Smooth muscle cell (in vitro differentiated cells): ENCODE data around the gene MDH1. TPM values are rescaled to one million over a fixed set of nuclear protein-coding genes. Genes with fewer than 3 reads are reported as not detected.
"Not testable (repeated sequence)": the region's sequence is repeated elsewhere in the genome, so short reads cannot be mapped to it uniquely, and the experiment has no call there.

Experiments used
- DNase-seq: peaks from one replicate; lab custom pipeline; 2025; ENCODE audit not compliant: unreplicated experiment; lab: John Stamatoyannopoulos, UW
- H2AFZ ChIP-seq: fragments of 200-600 bp; sonication (generic); 2 replicates; pipeline ENCODE4 v1.6.0; 2016; ENCODE audit warnings: antibody characterized with exemption, low read depth, mild to moderate bottlenecking
- H3F3A ChIP-seq: fragments of 200-600 bp; sonication (generic); 2 replicates; pipeline ENCODE4 v1.6.0; 2017; ENCODE audit warnings: antibody characterized with exemption, low read depth
- H3K27ac ChIP-seq: fragments of 200-600 bp; sonication (generic); 2 replicates; pipeline ENCODE4 v1.5.1; 2016; ENCODE audit warnings: low read depth, mild to moderate bottlenecking
- H3K27me3 ChIP-seq: fragments of 200-600 bp; sonication (generic); 2 replicates; pipeline ENCODE4 v1.6.1; 2016; ENCODE audit warnings: low read depth, mild to moderate bottlenecking
- H3K36me3 ChIP-seq: fragments of 200-600 bp; sonication (generic); 2 replicates; pipeline ENCODE4 v1.5.1; 2016; ENCODE audit warnings: low read depth
- H3K4me1 ChIP-seq: fragments of 200-600 bp; sonication (generic); 2 replicates; pipeline ENCODE4 v1.5.1; 2016; ENCODE audit warnings: low read depth
- H3K4me2 ChIP-seq: fragments of 200-600 bp; sonication (generic); 2 replicates; pipeline ENCODE4 v1.6.0; 2016; ENCODE audit warnings: mild to moderate bottlenecking
- H3K4me3 ChIP-seq: fragments of 200-600 bp; sonication (generic); 2 replicates; pipeline ENCODE4 v1.5.1; 2016; ENCODE audit warnings: mild to moderate bottlenecking
- H3K79me2 ChIP-seq: fragments of 200-600 bp; sonication (generic); 2 replicates; pipeline ENCODE4 v1.6.0; 2016; ENCODE audit warnings: low read depth, mild to moderate bottlenecking
- H3K9ac ChIP-seq: fragments of 200-600 bp; sonication (generic); 2 replicates; pipeline ENCODE4 v1.6.0; 2016; ENCODE audit warnings: low read depth
- H3K9me3 ChIP-seq: fragments of 200-600 bp; sonication (generic); replicated peaks from 2 replicates; pipeline ENCODE4 v1.5.1; 2016; ENCODE audit warnings: low read depth
- H4K20me1 ChIP-seq: fragments of 200-600 bp; sonication (generic); 2 replicates; pipeline ENCODE4 v1.6.0; 2016; ENCODE audit warnings: low read depth
- WGBS: methylation state at CpG from one replicate; pipeline ENCODE4 v1.1.7; 2016; ENCODE audit warnings: low lambda C conversion rate; 5-methylcytosine and 5-hydroxymethylcytosine counted together
- polyA plus RNA-seq: library from polyadenylated mRNA; unstranded; fragments of >200 nt; fragmentation: Nextera tagmentation; extraction: Ambion mirVana; gene quantifications from 2 replicates; pipeline ENCODE4 v1.2.1, GENCODE V29; 2016
- total RNA-seq: library from RNA; depleted of rRNA; stranded (reverse); fragments of >200 nt; gene quantifications from 2 replicates; pipeline ENCODE4 v1.2.3, GENCODE V29; 2014
- TF ChIP-seq, protein P1 (sequence below): fragments of 200-600 bp; sonication (generic); IDR thresholded peaks from 2 replicates; pipeline ENCODE4 v1.5.1; 2017; ENCODE audit warnings: borderline replicate concordance, mild to moderate bottlenecking, antibody characterized with exemption; ENCODE audit not compliant: insufficient read depth, poor library complexity, severe bottlenecking

The MDH1 gene
- total and polyA plus RNA-seq, 2 experiments from 2014 or later, result 275 to 290 TPM

GRCh38 chr2:63562751-63563150 lies 26.0 kb upstream of the MDH1 start:
- Histone ChIP-seq H3K4me3 (no peak overlapping the region), H3K27me3 (no peaks in the 10 kb centered on the region), H3K4me2 (no peak overlapping the region), H4K20me1 (no peaks in the 10 kb centered on the region), H3K9me3 (peaks cover 11% of the 10 kb centered on the region), H3K79me2 (peaks cover 11% of the 10 kb centered on the region), H3K36me3 (peaks cover 4% of the 10 kb centered on the region), H3F3A (no peaks in the 10 kb centered on the region), H2AFZ (no peak overlapping the region), H3K27ac (no peak overlapping the region), H3K9ac (no peak overlapping the region), H3K4me1 (no peaks in the 10 kb centered on the region)
- no peak for DNase-seq
- TF ChIP-seq, protein P1, sequence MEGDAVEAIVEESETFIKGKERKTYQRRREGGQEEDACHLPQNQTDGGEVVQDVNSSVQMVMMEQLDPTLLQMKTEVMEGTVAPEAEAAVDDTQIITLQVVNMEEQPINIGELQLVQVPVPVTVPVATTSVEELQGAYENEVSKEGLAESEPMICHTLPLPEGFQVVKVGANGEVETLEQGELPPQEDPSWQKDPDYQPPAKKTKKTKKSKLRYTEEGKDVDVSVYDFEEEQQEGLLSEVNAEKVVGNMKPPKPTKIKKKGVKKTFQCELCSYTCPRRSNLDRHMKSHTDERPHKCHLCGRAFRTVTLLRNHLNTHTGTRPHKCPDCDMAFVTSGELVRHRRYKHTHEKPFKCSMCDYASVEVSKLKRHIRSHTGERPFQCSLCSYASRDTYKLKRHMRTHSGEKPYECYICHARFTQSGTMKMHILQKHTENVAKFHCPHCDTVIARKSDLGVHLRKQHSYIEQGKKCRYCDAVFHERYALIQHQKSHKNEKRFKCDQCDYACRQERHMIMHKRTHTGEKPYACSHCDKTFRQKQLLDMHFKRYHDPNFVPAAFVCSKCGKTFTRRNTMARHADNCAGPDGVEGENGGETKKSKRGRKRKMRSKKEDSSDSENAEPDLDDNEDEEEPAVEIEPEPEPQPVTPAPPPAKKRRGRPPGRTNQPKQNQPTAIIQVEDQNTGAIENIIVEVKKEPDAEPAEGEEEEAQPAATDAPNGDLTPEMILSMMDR, result no peak

- Histone ChIP-seq H3K9ac (no peak overlapping the region), H3K9me3 (no peaks in the 10 kb centered on the region), H4K20me1 (no peaks in the 10 kb centered on the region), H3K4me3 (no peak overlapping the region), H3K79me2 (peaks cover 8% of the 10 kb centered on the region), H3K36me3 (no peaks in the 10 kb centered on the region), H3K4me2 (no peak overlapping the region), H2AFZ (no peak overlapping the region), H3K27me3 (no peaks in the 10 kb centered on the region), H3K27ac (no peak overlapping the region), H3K4me1 (no peaks in the 10 kb centered on the region), H3F3A (no peaks in the 10 kb centered on the region)
- no peak for DNase-seq
- TF ChIP-seq, protein P1, result no peak
These were observed 19.0 kb upstream of the MDH1 start for GRCh38 chr2:63569740-63570139.

- DNase-seq, result no peak
These were observed 17.5 kb upstream of the MDH1 start for GRCh38 chr2:63571291-63571690.

GRCh38 chr2:63572001-63572400 lies 16.8 kb upstream of the MDH1 start:
- Histone ChIP-seq H3K9ac (no peak overlapping the region), H3K79me2 (peaks cover 16% of the 10 kb centered on the region), H3K4me1 (no peaks in the 10 kb centered on the region), H3K27ac (no peak overlapping the region), H3K27me3 (no peaks in the 10 kb centered on the region), H3K4me3 (no peak overlapping the region), H3K36me3 (no peaks in the 10 kb centered on the region), H2AFZ (no peak overlapping the region), H4K20me1 (no peaks in the 10 kb centered on the region), H3K9me3 (no peaks in the 10 kb centered on the region), H3K4me2 (no peak overlapping the region), H3F3A (no peaks in the 10 kb centered on the region)
- WGBS, result 79% methylated on average over 2 of the region's 2 CpGs
- no peak for DNase-seq
- TF ChIP-seq, protein P1, result no peak

More at GRCh38 chr2:63571291-63571690, 17.5 kb upstream of the MDH1 start:
- no peaks in the 10 kb centered on the region for H4K20me1 ChIP-seq
- peaks cover 16% of the 10 kb centered on the region for H3K79me2 ChIP-seq
- no peaks in the 10 kb centered on the region for H3K4me1 ChIP-seq
- no peak overlapping the region for H2AFZ ChIP-seq
- no peaks in the 10 kb centered on the region for H3K36me3 ChIP-seq
- no peak overlapping the region for H3K4me3 ChIP-seq
- H3K27ac ChIP-seq, result no peak overlapping the region
- 85% methylated on average over 2 of the region's 2 CpGs for WGBS
- H3K4me2 ChIP-seq, result no peak overlapping the region
- TF ChIP-seq, protein P1, result no peak
- H3K9me3 ChIP-seq, result no peaks in the 10 kb centered on the region
- no peaks in the 10 kb centered on the region for H3K27me3 ChIP-seq
- no peak overlapping the region for H3K9ac ChIP-seq
- H3F3A ChIP-seq, result no peaks in the 10 kb centered on the region

DNA sequence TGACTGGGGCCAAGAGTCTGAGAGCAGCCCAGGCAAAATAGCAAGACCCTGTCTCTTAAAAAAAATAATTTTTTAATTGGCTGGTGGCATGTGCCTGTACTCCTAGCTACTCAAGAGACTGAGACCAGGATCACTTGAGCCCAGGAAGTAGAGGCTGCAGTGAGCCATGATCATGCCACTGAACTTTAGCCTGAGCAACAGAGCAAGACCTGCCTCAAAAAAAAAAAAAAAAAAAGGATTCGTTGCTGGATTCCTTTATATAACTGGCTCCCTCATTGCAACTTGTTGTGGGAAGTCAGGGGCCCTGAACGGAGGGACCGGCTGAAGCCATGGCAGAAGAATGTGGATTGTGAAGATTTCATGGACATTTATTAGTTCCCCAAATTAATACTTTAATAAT lies 15.7 kb upstream of the MDH1 start:
- H4K20me1 ChIP-seq, DNase-seq, H2AFZ ChIP-seq, H3K27ac ChIP-seq, H3K27me3 ChIP-seq, H3K4me1 ChIP-seq, H3K36me3 ChIP-seq, H3K4me3 ChIP-seq, H3F3A ChIP-seq, H3K9me3 ChIP-seq, H3K9ac ChIP-seq, H3K4me2 ChIP-seq: not testable (repeated sequence)
- peaks cover 18% of the 10 kb centered on the region for H3K79me2 ChIP-seq
- 96% methylated on average over 3 of the region's 3 CpGs for WGBS

DNA sequence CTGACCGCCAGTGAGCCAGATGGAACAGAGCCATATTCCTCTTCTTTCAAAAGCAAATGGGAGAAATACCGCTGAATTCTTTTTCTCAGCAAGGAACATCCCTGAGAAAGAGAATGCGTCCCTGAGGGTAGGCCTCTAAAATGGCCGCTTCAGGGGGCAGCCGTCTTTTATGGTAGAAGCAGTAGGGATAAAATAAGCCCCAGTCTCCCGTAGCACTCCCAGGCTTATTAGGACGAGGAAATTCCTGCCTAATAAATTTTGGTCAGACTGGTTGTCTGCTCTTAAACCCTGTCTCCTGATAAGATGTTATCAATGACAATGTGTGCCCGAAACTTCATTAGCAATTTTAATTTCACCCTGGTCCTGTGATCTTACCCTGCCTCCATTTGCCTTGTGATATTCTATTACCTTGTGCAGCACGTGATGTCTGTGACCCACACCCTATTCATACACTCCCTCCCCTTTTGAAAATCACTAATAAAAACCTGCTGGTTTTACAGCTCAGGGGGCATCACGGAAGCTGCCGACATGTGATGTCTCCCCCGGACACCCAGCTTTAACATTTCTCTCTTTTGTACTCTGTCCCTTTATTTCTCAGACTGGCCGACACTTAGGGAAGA lies 14.9 kb upstream of the MDH1 start:
- H3K4me2 ChIP-seq, DNase-seq, H3K27ac ChIP-seq, H3K36me3 ChIP-seq, H4K20me1 ChIP-seq, H2AFZ ChIP-seq, H3K4me3 ChIP-seq, H3K27me3 ChIP-seq, H3K9me3 ChIP-seq, H3F3A ChIP-seq, H3K9ac ChIP-seq, H3K4me1 ChIP-seq: not testable (repeated sequence)
- 86% methylated on average over 13 of the region's 13 CpGs for WGBS
- peaks cover 25% of the 10 kb centered on the region for H3K79me2 ChIP-seq
